Lower leg skin (tissue), 3 donors: ENCODE data around the gene RUNX1.

ENCODE experiments used
- POLR2A ChIP-seq, 2 donors: fragments of 450-650 bp; IDR thresholded peaks; one replicate each; pipeline ENCODE4 v1.6.1; 2016 to 2017; ENCODE audit warnings: antibody characterized with exemption in 2 of 2, mild to moderate bottlenecking in 1 of 2, moderate library complexity in 1 of 2
- TF ChIP-seq, protein P1 (sequence below), 3 donors: fragments of 450-650 bp; IDR thresholded peaks; one replicate each; pipeline ENCODE4 v1.5.1; 2016; ENCODE audit warnings: antibody characterized with exemption in 3 of 3, mild to moderate bottlenecking in 3 of 3, moderate library complexity in 2 of 3

DNA sequence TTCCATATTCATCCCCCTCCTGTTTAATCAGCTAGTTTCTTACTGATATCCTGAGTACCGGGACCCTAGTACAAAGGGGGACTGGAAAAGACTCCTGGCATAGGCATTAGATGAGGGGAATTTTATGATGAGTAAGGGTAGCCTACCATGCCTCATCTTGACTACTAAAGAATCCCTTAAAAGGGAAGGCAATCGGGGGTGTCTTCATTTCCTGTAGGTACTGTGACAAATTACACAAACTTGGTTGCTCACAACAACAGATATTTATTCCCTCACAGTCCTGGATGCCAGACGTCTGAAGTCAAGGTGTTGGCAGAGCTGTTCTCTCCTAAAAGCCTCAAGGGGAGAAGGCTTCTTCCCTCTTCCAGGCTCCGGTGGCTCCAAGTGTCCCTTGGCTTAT is 28.9 kb upstream of the RUNX1 start:
- TF ChIP-seq, protein P1, sequence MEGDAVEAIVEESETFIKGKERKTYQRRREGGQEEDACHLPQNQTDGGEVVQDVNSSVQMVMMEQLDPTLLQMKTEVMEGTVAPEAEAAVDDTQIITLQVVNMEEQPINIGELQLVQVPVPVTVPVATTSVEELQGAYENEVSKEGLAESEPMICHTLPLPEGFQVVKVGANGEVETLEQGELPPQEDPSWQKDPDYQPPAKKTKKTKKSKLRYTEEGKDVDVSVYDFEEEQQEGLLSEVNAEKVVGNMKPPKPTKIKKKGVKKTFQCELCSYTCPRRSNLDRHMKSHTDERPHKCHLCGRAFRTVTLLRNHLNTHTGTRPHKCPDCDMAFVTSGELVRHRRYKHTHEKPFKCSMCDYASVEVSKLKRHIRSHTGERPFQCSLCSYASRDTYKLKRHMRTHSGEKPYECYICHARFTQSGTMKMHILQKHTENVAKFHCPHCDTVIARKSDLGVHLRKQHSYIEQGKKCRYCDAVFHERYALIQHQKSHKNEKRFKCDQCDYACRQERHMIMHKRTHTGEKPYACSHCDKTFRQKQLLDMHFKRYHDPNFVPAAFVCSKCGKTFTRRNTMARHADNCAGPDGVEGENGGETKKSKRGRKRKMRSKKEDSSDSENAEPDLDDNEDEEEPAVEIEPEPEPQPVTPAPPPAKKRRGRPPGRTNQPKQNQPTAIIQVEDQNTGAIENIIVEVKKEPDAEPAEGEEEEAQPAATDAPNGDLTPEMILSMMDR (IDR thresholded peaks at IDR 0.05): no peak
- TF ChIP-seq POLR2A (IDR thresholded peaks at IDR 0.05): no peak
